Measurements from ENCODE around the gene ALG14. TPM values are rescaled to one million over a fixed set of nuclear protein-coding genes. Genes with fewer than 3 reads are reported as not detected.

ALG14 gene
- total and polyA plus RNA-seq, 2 donors (not counting 1 experiment from before 2014, with no cell fraction given) = 3.5 to 3.8 TPM

DNA sequence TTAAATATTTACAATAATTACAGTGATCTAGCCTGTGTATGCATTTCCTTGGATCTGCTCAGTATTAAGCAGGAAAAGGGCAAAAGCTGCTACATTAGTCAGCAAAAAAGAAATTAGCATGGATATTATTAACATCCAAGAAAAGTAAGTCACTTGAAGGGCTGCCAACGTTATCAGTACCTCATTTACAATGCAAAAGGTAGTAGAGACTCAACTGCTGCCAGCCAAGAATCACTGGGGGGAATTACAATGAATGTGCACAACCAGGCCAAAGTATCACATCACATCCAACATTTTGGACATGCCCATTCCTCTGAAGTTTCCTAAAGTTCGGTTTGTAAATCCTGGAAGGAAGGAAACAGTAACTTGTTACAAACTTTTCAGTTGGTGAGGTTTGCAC, 147.7 kb downstream of the ALG14 start:
- peak overlapping the region; percentile 98 for H3K4me2 ChIP-seq (ENCODE audit: extremely low read depth, insufficient read depth, low read length)
- TF ChIP-seq EZH2 (IDR thresholded peaks at IDR 0.05; ENCODE audit: low read length, missing control alignments) (no peak), CTCF (conservative IDR thresholded peaks at IDR 0.05 in 1 of 2, IDR thresholded peaks at IDR 0.05 in 1 of 2; ENCODE audit: low read depth in 1 of 2, low read length in 2 of 2) (no peak)
- no peak overlapping the region for H2AFZ ChIP-seq (ENCODE audit: low read length)
- H4K20me1 ChIP-seq (ENCODE audit: control insufficient read depth, extremely low read depth, insufficient read depth, low read length) = no peaks in the 10 kb centered on the region
- DNase-seq (ENCODE audit: low read depth in 2 of 2) = peak; percentile 34 to 83
- H3K9me3 ChIP-seq (ENCODE audit: control insufficient read depth, insufficient read depth, low read depth, low read length) = no peaks in the 10 kb centered on the region
- peak overlapping the region; percentile 82 for H3K27ac ChIP-seq (ENCODE audit: insufficient read depth, low read length)
- H3K36me3 ChIP-seq (ENCODE audit: control insufficient read depth, insufficient read depth, low read length) = no peaks in the 10 kb centered on the region
- peaks cover 13% of the 10 kb centered on the region for H3K4me1 ChIP-seq (ENCODE audit: control insufficient read depth, extremely low read depth, insufficient read depth, low read length)
- peak overlapping the region; percentile 93 for H3K9ac ChIP-seq (ENCODE audit: insufficient read depth, low read length)
- H3K4me3 ChIP-seq (replicated peaks in 1 of 4; ENCODE audit: control extremely low read depth in 1 of 4, insufficient read depth in 1 of 4, low read depth in 3 of 4, low read length in 4 of 4) = peak overlapping the region; percentile 68 to 91 (median 88)
- H3K27me3 ChIP-seq (ENCODE audit: control insufficient read depth, insufficient read depth, low read length) = no peaks in the 10 kb centered on the region
- peaks cover 89% of the 10 kb centered on the region for H3K79me2 ChIP-seq (ENCODE audit: control insufficient read depth, insufficient read depth, low read length)

Other genes starting within 250 kb of the ALG14 start
- gene CNN3, start 145.8 kb downstream of the ALG14 start, total RNA-seq = 312 and 601 TPM in 2 replicates
- 637 and 670 TPM in 2 replicates for gene CNN3, start 145.8 kb downstream of the ALG14 start, polyA plus RNA-seq
- 0.51 and 2.1 TPM in 2 replicates for gene TLCD4, start 44.4 kb upstream of the ALG14 start, total RNA-seq
- gene TLCD4, start 44.4 kb upstream of the ALG14 start, polyA plus RNA-seq = 0.70 and 1.5 TPM in 2 replicates
- 17.5 and 20.5 TPM in 2 replicates for gene RWDD3, start 161.3 kb upstream of the ALG14 start, total RNA-seq
- gene RWDD3, start 161.3 kb upstream of the ALG14 start, polyA plus RNA-seq = 10.3 and 15.3 TPM in 2 replicates